Measurements from ENCODE around the gene CEP164. TPM values are rescaled to one million over a fixed set of nuclear protein-coding genes. Genes with fewer than 3 reads are reported as not detected.
A peak's percentile ranks its signal among the peaks of the same experiment; 100 is the strongest.

Gene CEP164
- total and polyA plus RNA-seq, 9 of the 15 experiments (the other 6 are each of a cell fraction or from before 2014, with no cell fraction given) = 2.1 to 16.5 (median 10.4) TPM

DNA sequence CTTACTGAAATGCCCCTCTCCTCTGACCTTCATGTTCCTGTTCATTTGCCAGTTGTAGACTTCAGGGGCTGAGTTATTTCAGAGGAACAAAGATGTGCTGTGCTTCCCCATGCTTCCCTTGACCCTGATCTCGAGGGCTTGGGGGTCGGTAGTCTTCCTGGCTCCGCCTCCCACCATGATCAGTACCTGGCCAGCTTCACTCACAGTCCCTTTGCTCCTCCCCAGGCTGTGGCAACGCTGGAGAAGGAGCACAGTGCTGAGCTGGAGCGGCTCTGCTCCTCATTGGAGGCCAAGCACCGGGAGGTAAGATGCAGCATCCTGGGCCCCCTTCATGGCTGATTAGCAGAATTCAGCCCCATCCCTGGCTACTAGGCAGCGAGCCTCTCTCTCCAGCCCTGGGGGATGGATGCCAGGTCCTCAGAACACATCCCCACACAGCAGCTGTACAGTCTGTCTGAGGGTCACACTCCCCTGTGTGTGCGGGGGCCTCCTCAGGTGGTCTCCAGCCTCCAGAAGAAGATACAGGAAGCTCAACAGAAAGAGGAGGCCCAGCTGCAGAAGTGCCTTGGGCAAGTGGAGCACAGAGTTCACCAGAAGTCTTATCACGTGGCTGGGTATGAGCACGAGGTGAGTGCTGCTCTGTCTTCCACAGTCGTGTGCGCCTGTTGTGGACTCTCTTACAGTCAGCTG lies 64.5 kb downstream of the CEP164 start:
- Histone ChIP-seq H2AFZ (ENCODE audit: low read depth, low read length) (no peak overlapping the region), H3K4me1 (replicated peaks in 1 of 2; ENCODE audit: control insufficient read depth in 2 of 2, insufficient read depth in 2 of 2, low read length in 2 of 2) (no peaks in the 10 kb centered on the region; a peak in 1 of 5 replicates), H3K9me3 (replicated peaks; ENCODE audit: control insufficient read depth, insufficient read depth, low read depth, low read length) (no peaks in the 10 kb centered on the region), H3K4me3 (no peak overlapping the region), H4K20me1 (replicated peaks; ENCODE audit: control insufficient read depth, insufficient read depth, low read length) (no peaks in the 10 kb centered on the region), H3K36me3 (ENCODE audit: control insufficient read depth, insufficient read depth, low read length) (peaks cover 9% of the 10 kb centered on the region; the same call in 1 of the 3 replicates), H3K9ac (ENCODE audit: insufficient read depth in 1 of 2, low read depth in 2 of 2, low read length in 2 of 2) (peak overlapping the region in 1 of 2 experiments; percentile 26; a peak in 1 of 4 replicates), H3K4me2 (ENCODE audit: insufficient read depth, low read length) (no peak overlapping the region), H3K27ac (ENCODE audit: extremely low read depth, low read depth, low read length) (no peak overlapping the region), H3K9me1 (ENCODE audit: control insufficient read depth, insufficient read depth, low read length) (no peaks in the 10 kb centered on the region), H3K79me2 (ENCODE audit: control insufficient read depth, insufficient read depth, low read length) (no peaks in the 10 kb centered on the region), H3K27me3 (ENCODE audit: control insufficient read depth in 2 of 2, insufficient read depth in 2 of 2, low read length in 2 of 2) (no peaks in the 10 kb centered on the region)
- DNase-seq (ENCODE audit: extremely low read depth in 1 of 4, low spot score in 3 of 4) = no peak
- CTCF ChIA-PET (ENCODE audit: low intra/inter-chr PET ratio) = no interaction called here
- intact Hi-C loops (cut with micrococcal nuclease) (no loop called here), in situ Hi-C loops (cut with MboI) (no loop called here)
- no peak for ATAC-seq
- FAIRE-seq = no peak
- WGBS (ENCODE audit: insufficient coverage, low coverage, missing lambda C conversion rate) = 50% methylated on average over 12 of the region's 12 CpGs
- no TSS peak for BruUV-seq (replicated peaks)
- POLR2A ChIA-PET = interaction anchor here (0.6 to 1.5 kb wide), 4 partner anchors 9 to 392 kb away, joined by 3 to 4 read pairs (median 4); no protein-coding TSS in a partner anchor
- TF ChIP-seq, protein P1, sequence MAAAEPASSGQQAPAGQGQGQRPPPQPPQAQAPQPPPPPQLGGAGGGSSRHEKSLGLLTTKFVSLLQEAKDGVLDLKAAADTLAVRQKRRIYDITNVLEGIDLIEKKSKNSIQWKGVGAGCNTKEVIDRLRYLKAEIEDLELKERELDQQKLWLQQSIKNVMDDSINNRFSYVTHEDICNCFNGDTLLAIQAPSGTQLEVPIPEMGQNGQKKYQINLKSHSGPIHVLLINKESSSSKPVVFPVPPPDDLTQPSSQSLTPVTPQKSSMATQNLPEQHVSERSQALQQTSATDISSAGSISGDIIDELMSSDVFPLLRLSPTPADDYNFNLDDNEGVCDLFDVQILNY (CRISPR knock-in tag; IDR thresholded peaks at IDR 0.05) = no peak
- no peak for TF ChIP-seq ERF (CRISPR knock-in tag; IDR thresholded peaks at IDR 0.05)
- TF ChIP-seq FOXJ2 (tag; IDR thresholded peaks at IDR 0.05) = no peak
- no peak for TF ChIP-seq FUS (optimal IDR thresholded peaks at IDR 0.05; ENCODE audit: low read depth, low read length)
- TF ChIP-seq ZNF324 (CRISPR knock-in tag; IDR thresholded peaks at IDR 0.05) = no peak
- TF ChIP-seq DMBX1 (CRISPR knock-in tag; IDR thresholded peaks at IDR 0.05; ENCODE audit: borderline replicate concordance) = no peak
- no peak for TF ChIP-seq KLF10 (CRISPR knock-in tag; IDR thresholded peaks at IDR 0.05)
- no peak for TF ChIP-seq FOXJ3 (CRISPR knock-in tag; IDR thresholded peaks at IDR 0.05)
- no peak for TF ChIP-seq ILK (tag; IDR thresholded peaks at IDR 0.05; ENCODE audit: borderline replicate concordance, low read depth)
- no peak for TF ChIP-seq ZNF76 (CRISPR knock-in tag; IDR thresholded peaks at IDR 0.05; ENCODE audit: borderline replicate concordance)
- no peak for TF ChIP-seq ZNF592 (IDR thresholded peaks at IDR 0.05)
- TF ChIP-seq RBM15 (IDR thresholded peaks at IDR 0.05; ENCODE audit: insufficient read depth, low read length) = no peak
- no peak for TF ChIP-seq NKRF (IDR thresholded peaks at IDR 0.05; ENCODE audit: borderline replicate concordance)
- no peak for TF ChIP-seq ZNF655 (CRISPR knock-in tag; IDR thresholded peaks at IDR 0.05)
